Fibroblast of lung (primary cell): ENCODE data around the gene PTCSC3.

Experiments used
- EZH2 ChIP-seq: IDR thresholded peaks from 2 replicates; pipeline ENCODE4 v1.5.1; 2012; ENCODE audit warnings: low read length, control low read depth, mild to moderate bottlenecking; ENCODE audit errors: missing control alignments
- TF ChIP-seq, protein P1 (sequence below), 2 donors: IDR thresholded peaks in 1 of 2; conservative IDR thresholded peaks in 1 of 2; 1 replicate in 1 of 2; 2 replicates in 1 of 2; pipeline ENCODE4 v1.5.1; 2011 to 2012; ENCODE audit warnings: low read length in 2 of 2, control low read depth in 1 of 2, inconsistent platforms in 1 of 2, low read depth in 1 of 2, mild to moderate bottlenecking in 1 of 2

DNA sequence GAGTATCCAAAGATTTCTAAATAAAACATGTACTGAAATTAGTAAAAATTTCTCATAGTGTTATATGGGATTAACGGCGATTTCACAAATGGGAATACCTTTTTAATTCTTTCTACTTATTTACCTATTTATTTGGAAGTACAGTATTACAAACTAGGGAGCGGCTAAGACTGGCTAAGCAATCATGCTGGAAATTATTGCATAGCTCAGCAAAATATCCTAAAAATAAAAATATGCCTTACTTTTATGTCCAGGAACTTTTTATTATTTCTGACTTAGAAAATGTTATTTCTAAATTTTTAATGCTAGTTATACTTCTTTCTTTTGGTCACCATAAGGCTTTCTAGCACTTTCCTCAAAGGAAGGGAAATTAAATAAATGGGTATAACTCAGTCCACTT lies 36.5 kb upstream of the PTCSC3 start:
- TF ChIP-seq, protein P1, sequence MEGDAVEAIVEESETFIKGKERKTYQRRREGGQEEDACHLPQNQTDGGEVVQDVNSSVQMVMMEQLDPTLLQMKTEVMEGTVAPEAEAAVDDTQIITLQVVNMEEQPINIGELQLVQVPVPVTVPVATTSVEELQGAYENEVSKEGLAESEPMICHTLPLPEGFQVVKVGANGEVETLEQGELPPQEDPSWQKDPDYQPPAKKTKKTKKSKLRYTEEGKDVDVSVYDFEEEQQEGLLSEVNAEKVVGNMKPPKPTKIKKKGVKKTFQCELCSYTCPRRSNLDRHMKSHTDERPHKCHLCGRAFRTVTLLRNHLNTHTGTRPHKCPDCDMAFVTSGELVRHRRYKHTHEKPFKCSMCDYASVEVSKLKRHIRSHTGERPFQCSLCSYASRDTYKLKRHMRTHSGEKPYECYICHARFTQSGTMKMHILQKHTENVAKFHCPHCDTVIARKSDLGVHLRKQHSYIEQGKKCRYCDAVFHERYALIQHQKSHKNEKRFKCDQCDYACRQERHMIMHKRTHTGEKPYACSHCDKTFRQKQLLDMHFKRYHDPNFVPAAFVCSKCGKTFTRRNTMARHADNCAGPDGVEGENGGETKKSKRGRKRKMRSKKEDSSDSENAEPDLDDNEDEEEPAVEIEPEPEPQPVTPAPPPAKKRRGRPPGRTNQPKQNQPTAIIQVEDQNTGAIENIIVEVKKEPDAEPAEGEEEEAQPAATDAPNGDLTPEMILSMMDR (conservative IDR thresholded peaks at IDR 0.05 in 1 of 2, IDR thresholded peaks at IDR 0.05 in 1 of 2; ENCODE audit: low read depth in 1 of 2, low read length in 2 of 2) = no peak
- no peak for TF ChIP-seq EZH2
